Dermis microvascular lymphatic vessel endothelial cell (primary cell): ENCODE measurements around the gene OCLN. TPM values are rescaled to one million over a fixed set of nuclear protein-coding genes. Genes with fewer than 3 reads are reported as not detected.

Experiments
- total RNA-seq: library from RNA; depleted of rRNA; stranded (reverse); fragments of >200 nt; gene quantifications from 2 replicates; pipeline ENCODE4 v1.2.1, GENCODE V29; 2014

The OCLN gene
- total RNA-seq, 1 donor from 2014 or later, result 0.90 TPM

Other genes starting within 250 kb of the OCLN start
- 2.9 and 3.0 TPM in 2 replicates for gene CCDC125, start 160.0 kb upstream of the OCLN start, total RNA-seq
- gene AK6, start 123.3 kb upstream of the OCLN start, total RNA-seq, result 15.6 and 16.7 TPM in 2 replicates
- 63.3 and 78.7 TPM in 2 replicates for gene TAF9, start 123.3 kb upstream of the OCLN start, total RNA-seq
- gene RAD17, start 123.0 kb upstream of the OCLN start, total RNA-seq, result 9.0 and 11.7 TPM in 2 replicates
- 0.90 and 1.6 TPM in 2 replicates for gene MARVELD2, start 77.7 kb upstream of the OCLN start, total RNA-seq
- gene GTF2H2C, start 67.4 kb downstream of the OCLN start, total RNA-seq, result 15.8 and 25.3 TPM in 2 replicates